Heart right ventricle (tissue), 16 donors: ENCODE measurements around the gene FTSJ1. TPM values are rescaled to one million over a fixed set of nuclear protein-coding genes. Genes with fewer than 3 reads are reported as not detected.

Source experiments
- ATAC-seq, 8 donors: fragments of 200-7000 bp; cut with Tn5 transposase; one replicate each; pipeline ENCODE4 v1.9.1; 2020; ENCODE audit warnings: mild to moderate bottlenecking in 8 of 8, moderate library complexity in 8 of 8, moderate number of reproducible peaks in 1 of 8
- DNase-seq, 2 donors: peaks; one replicate each; pipeline ENCODE4 v3.0.0-alpha.2; 2020
- H3K27ac ChIP-seq, 10 donors: fragments of 200-600 bp; sonication (generic) in 2 of 10; one replicate each; pipeline versions ENCODE4 v1.5.0 to v1.8.0; 2020 to 2022; ENCODE audit warnings: mild to moderate bottlenecking in 3 of 10
- H3K27me3 ChIP-seq, 7 donors: fragments of 200-600 bp; one replicate each; pipeline ENCODE4 v1.8.0; 2021 to 2022; ENCODE audit warnings: mild to moderate bottlenecking in 2 of 7
- H3K36me3 ChIP-seq, 9 donors: fragments of 200-600 bp; sonication (generic) in 1 of 9; one replicate each; pipeline versions ENCODE4 v1.5.0 to v1.8.0; 2020 to 2022; ENCODE audit warnings: mild to moderate bottlenecking in 2 of 9
- H3K4me1 ChIP-seq, 9 donors: fragments of 200-600 bp; sonication (generic) in 1 of 9; one replicate each; pipeline versions ENCODE4 v1.5.0 to v1.8.0; 2020 to 2022; ENCODE audit warnings: mild to moderate bottlenecking in 4 of 9
- H3K4me3 ChIP-seq, 10 donors: fragments of 200-600 bp; sonication (generic) in 2 of 10; one replicate each; pipeline versions ENCODE4 v1.5.0 to v1.8.0; 2020 to 2022; ENCODE audit warnings: mild to moderate bottlenecking in 7 of 10, moderate library complexity in 2 of 10
- H3K9me3 ChIP-seq, 11 donors: fragments of 200-600 bp in 10 of 11; sonication (generic) in 2 of 11; one replicate each; pipeline versions ENCODE4 v1.5.0 to v1.8.0; 2013 to 2022; ENCODE audit warnings: mild to moderate bottlenecking in 2 of 11, control low read depth in 1 of 11, moderate library complexity in 1 of 11
- CTCF ChIP-seq, 9 donors: fragments of 200-600 bp; sonication (generic) in 2 of 9; IDR thresholded peaks; one replicate each; pipeline versions ENCODE4 v1.5.0 to v1.8.0; 2021 to 2022; ENCODE audit warnings: antibody characterized with exemption in 9 of 9, mild to moderate bottlenecking in 5 of 9, moderate library complexity in 1 of 9
- WGBS, 2 donors: extraction: QIAGEN DNeasy Blood & Tissue Kit; methylation state at CpG; one replicate each; pipeline ENCODE4 v1.1.7; 2013; ENCODE audit warnings: inconsistent platforms in 1 of 2; 5-methylcytosine and 5-hydroxymethylcytosine counted together
- intact Hi-C, 10 donors: fragments of 100-400 bp; cut with DNase I; formaldehyde crosslinking; loops; one replicate each; pipeline versions ENCODE4 v1.11.1 to v1.14.2; 2022
- polyA plus RNA-seq, 2 donors: library from polyadenylated mRNA; stranded (reverse); fragments of 200-250 nt; gene quantifications; one replicate each; pipeline ENCODE4 v1.2.3, GENCODE V29; 2013
- total RNA-seq, 10 donors: library from RNA; stranded (reverse); fragmentation: NEBNext Ultra II Directional in 3 of 10; extraction: Animal tissue kit (Norgen Biotek cat#: 25700) in 3 of 10; gene quantifications; one replicate each; pipeline versions ENCODE4 v1.2.1 to v1.2.4, GENCODE V29; 2021 to 2023
- donor health status: Arrhythmogenic right ventricular cardiomyopathy.
- donor health status: ischemic (EF 13 %, LVEDD 7.1; RV severe dilation, severe dysfunction).
- donor health status: healthy with polysubstance abuse.
- donor health status: DM: no; HTN: yes; CAD: no.
- donor health status: DM: no; HTN: no; CAD: no.
- donor health status: ischemic (EF 25% LVEDD 6.9; RV normal size, moderate dysfunction).
- donor health status: ischemic (EF 25% LVEDD 5.7; RV mildly dilated, moderate dysfunction).
- donor health status: healthy.
- donor health status: DM: yes; HTN: yes; CAD: no.
- donor health status: Ischemic cardiomyopathy.
- donor health status: ischemic (EF 35%, LVEDD 5.7; RV mildly dilated, moderate dysfunction).
- donor health status: nonischemic (EF 11% LVEDD 7.7; RV severe dilation, severe dysfunction).
- donor health status: DM: yes; HTN: yes; CAD: no.
- donor health status: PGD.
- donor health status: ischemic (EF 29% LVEDD 5.4; RV normal size, mild dysfunction).
- donor health status: nonischemic (EF 23%, LVEDD 6.1; RV moderate dilation, normal function).

The FTSJ1 gene
- total and polyA plus RNA-seq, 12 donors, result 11.6 to 46.1 (median 14.9) TPM

- Histone ChIP-seq H3K9me3 (no peaks in the 10 kb centered on the region), H3K4me1 (no peaks in the 10 kb centered on the region), H3K27me3 (no peaks in the 10 kb centered on the region), H3K36me3 (no peaks in the 10 kb centered on the region), H3K27ac (no peak overlapping the region), H3K4me3 (no peak overlapping the region)
- DNase-seq, result no peak
- 91 to 95% methylated on average over 6 of the region's 6 CpGs for WGBS, 2 donors
- ATAC-seq, result no peak
- no peak for TF ChIP-seq CTCF (IDR thresholded peaks at IDR 0.05)
- intact Hi-C loops, result no loop called here
Observed at GRCh38 chrX:48459483-48459882, 16.5 kb upstream of the FTSJ1 start.

GRCh38 chrX:48460031-48460430 is 16.0 kb upstream of the FTSJ1 start:
- Histone ChIP-seq H3K4me3 (no peak overlapping the region), H3K9me3 (no peaks in the 10 kb centered on the region), H3K4me1 (no peaks in the 10 kb centered on the region), H3K27ac (no peak overlapping the region), H3K27me3 (no peaks in the 10 kb centered on the region), H3K36me3 (no peaks in the 10 kb centered on the region)
- no peak for DNase-seq
- intact Hi-C loops, result no loop called here
- ATAC-seq, result no peak
- 83 to 88% methylated on average over 3 of the region's 3 CpGs for WGBS, 2 donors
- TF ChIP-seq CTCF (IDR thresholded peaks at IDR 0.05), result no peak

- intact Hi-C loops, result no loop called here
- 93% methylated on average over 11 of the region's 11 CpGs for WGBS, 2 donors
- no peak overlapping the region for H3K27ac ChIP-seq
- H3K4me3 ChIP-seq, result no peak overlapping the region
- H3K36me3 ChIP-seq, result no peaks in the 10 kb centered on the region
- H3K27me3 ChIP-seq, result no peaks in the 10 kb centered on the region
- ATAC-seq (no peak), DNase-seq (no peak)
- no peaks in the 10 kb centered on the region for H3K9me3 ChIP-seq
- no peaks in the 10 kb centered on the region for H3K4me1 ChIP-seq
- TF ChIP-seq CTCF (IDR thresholded peaks at IDR 0.05), result no peak
Observed at GRCh38 chrX:48460606-48461005, 15.4 kb upstream of the FTSJ1 start.

- H3K36me3 ChIP-seq, result no peaks in the 10 kb centered on the region
- no peaks in the 10 kb centered on the region for H3K9me3 ChIP-seq
- H3K4me1 ChIP-seq, result no peaks in the 10 kb centered on the region
- no peak for TF ChIP-seq CTCF (IDR thresholded peaks at IDR 0.05)
- H3K27me3 ChIP-seq, result no peaks in the 10 kb centered on the region
- no peak overlapping the region for H3K27ac ChIP-seq
- WGBS, 2 donors, result 78% methylated on average over 6 of the region's 6 CpGs
- ATAC-seq, result no peak
- intact Hi-C loops, result no loop called here
- H3K4me3 ChIP-seq, result no peak overlapping the region
- DNase-seq, result no peak
Observed at GRCh38 chrX:48461830-48462229, 14.2 kb upstream of the FTSJ1 start.
